Stomach (tissue), 4 donors: ENCODE measurements around the gene AVPR2.

Source experiments
- CTCF ChIP-seq, 7 experiments: fragments of 450-650 bp in 4 of 7; fragments of 200-600 bp in 3 of 7; sonication (generic) in 3 of 7; IDR thresholded peaks; one replicate each; pipeline ENCODE4 v1.5.1; 2016 to 2019; ENCODE audit warnings: antibody characterized with exemption in 7 of 7, control low read depth in 2 of 7, mild to moderate bottlenecking in 1 of 7
- EP300 ChIP-seq: sonication (generic); formaldehyde crosslinking; IDR thresholded peaks from one replicate; pipeline ENCODE4 v1.6.1; 2017; ENCODE audit warnings: antibody characterized with exemption
- POLR2A ChIP-seq, 4 donors: fragments of 450-650 bp; IDR thresholded peaks; one replicate each; pipeline ENCODE4 v1.6.1; 2016; ENCODE audit warnings: antibody characterized with exemption in 4 of 4, control low read depth in 2 of 4, mild to moderate bottlenecking in 1 of 4, moderate library complexity in 1 of 4
- POLR2AphosphoS5 ChIP-seq, 3 donors: sonication (generic); formaldehyde crosslinking; IDR thresholded peaks; one replicate each; pipeline ENCODE4 v1.6.1; 2016; ENCODE audit warnings: antibody characterized with exemption in 3 of 3

- TF ChIP-seq CTCF (IDR thresholded peaks at IDR 0.05) (no peak), POLR2A (IDR thresholded peaks at IDR 0.05) (no peak), POLR2AphosphoS5 (IDR thresholded peaks at IDR 0.05) (no peak), EP300 (no peak)
Observed at GRCh38 chrX:153882557-153882956, 21.9 kb upstream of the AVPR2 start.
